Erythroblast (primary cell): Measurements from ENCODE around the gene UBL4A.

ENCODE experiments used
- DNase-seq, 2 experiments: peaks; one replicate each; lab custom pipeline; 2025; lab: John Stamatoyannopoulos, UW
- GATA1 ChIP-seq: IDR thresholded peaks from 2 replicates; pipeline ENCODE4 v1.6.1; 2011; ENCODE audit warnings: low read depth, mild to moderate bottlenecking, control low read depth, low read length, moderate library complexity
- POLR2A ChIP-seq: IDR thresholded peaks from 2 replicates; pipeline ENCODE4 v1.6.1; 2011; ENCODE audit warnings: mild to moderate bottlenecking, low read length

UBL4A gene

GRCh38 chrX:154495472-154495922 is 9.1 kb upstream of the UBL4A start:
- DNase-seq, result peak; percentile 88 to 94
- TF ChIP-seq GATA1, result no peak
- TF ChIP-seq POLR2A, result no peak

- peak in 1 of 2 experiments; percentile 52 for DNase-seq
- TF ChIP-seq GATA1, result no peak
Measured at GRCh38 chrX:154494715-154495114, 8.3 kb upstream of the UBL4A start.

GRCh38 chrX:154490414-154491083 is 4.1 kb upstream of the UBL4A start, which contains the start of gene SLC10A3:
TSS of gene SLC10A3 (minus strand) at chrX:154490629. CDS start at chrX:154488940, 1,689 bp downstream.
- TF ChIP-seq POLR2A, result peak; percentile 81
- no peak for TF ChIP-seq GATA1
- DNase-seq, result peak; percentile 97

- DNase-seq, result peak; percentile 69 to 78
- TF ChIP-seq GATA1 (no peak), POLR2A (no peak)
Measured at GRCh38 chrX:154490021-154490413, 3.6 kb upstream of the UBL4A start.

GRCh38 chrX:154489182-154489581 is 2.8 kb upstream of the UBL4A start:
- no peak for TF ChIP-seq POLR2A
- no peak for TF ChIP-seq GATA1
- DNase-seq, result no peak

- DNase-seq, result no peak
Measured at GRCh38 chrX:154488336-154489075, 2.1 kb upstream of the UBL4A start.

GRCh38 chrX:154487518-154488290 is 1.3 kb upstream of the UBL4A start:
- TF ChIP-seq POLR2A (no peak), GATA1 (no peak)
- no peak for DNase-seq

More at GRCh38 chrX:154488336-154489075, 2.1 kb upstream of the UBL4A start:
- no peak for TF ChIP-seq GATA1
- TF ChIP-seq POLR2A, result no peak

- DNase-seq, result peak; percentile 47 to 59
- TF ChIP-seq GATA1, result no peak
- no peak for TF ChIP-seq POLR2A
Measured at GRCh38 chrX:154486052-154486395, 391 bp downstream of the UBL4A start.

- TF ChIP-seq GATA1 (no peak), POLR2A (no peak)
- peak in 1 of 2 experiments; percentile 47 for DNase-seq
Measured at GRCh38 chrX:154485150-154486051, 1.0 kb downstream of the UBL4A start.

GRCh38 chrX:154484255-154485149 is 1.9 kb downstream of the UBL4A start:
- DNase-seq, result peak; percentile 89 to 90
- TF ChIP-seq POLR2A, result peak; percentile 79
- no peak for TF ChIP-seq GATA1

- TF ChIP-seq GATA1, result no peak
- peak; percentile 39 for TF ChIP-seq POLR2A
- no peak for DNase-seq
Measured at GRCh38 chrX:154483325-154483724, 3.1 kb downstream of the UBL4A start.

- TF ChIP-seq GATA1 (no peak), POLR2A (no peak)
- no peak for DNase-seq
Measured at GRCh38 chrX:154482786-154483185, 3.6 kb downstream of the UBL4A start.
